Neural cell (in vitro differentiated cells): ENCODE data around the gene FBN1. TPM values are rescaled to one million over a fixed set of nuclear protein-coding genes. Genes with fewer than 3 reads are reported as not detected.

Experiments used
- H2AFZ ChIP-seq: fragments of 200-600, 300-800 bp; sonication (generic), shearing (Covaris generic); 2 replicates; pipeline ENCODE4 v1.6.0; 2014; ENCODE audit warnings: low read depth, mild to moderate bottlenecking, antibody characterized with exemption, low read length, moderate library complexity
- H3F3A ChIP-seq: fragments of 200-600 bp; shearing (Covaris generic); 2 replicates; pipeline ENCODE4 v1.6.1; 2016; ENCODE audit warnings: mild to moderate bottlenecking, moderate library complexity, mixed read lengths, antibody characterized with exemption, low read length; ENCODE audit not compliant: insufficient read depth, poor library complexity, severe bottlenecking
- H3K27ac ChIP-seq: fragments of 200-600, 300-800 bp; sonication (generic), shearing (Covaris generic); 2 replicates; pipeline ENCODE4 v1.5.1; 2014; ENCODE audit warnings: mild to moderate bottlenecking, low read length, moderate library complexity
- H3K27me3 ChIP-seq: fragments of 300-800, 200-600 bp; sonication (generic), shearing (Covaris generic); 2 replicates; pipeline ENCODE4 v1.6.0; 2014; ENCODE audit warnings: mild to moderate bottlenecking, low read depth, low read length, moderate library complexity; ENCODE audit not compliant: insufficient read depth
- H3K36me3 ChIP-seq: fragments of 300-800, 200-600 bp; sonication (generic), shearing (Covaris generic); 2 replicates; pipeline ENCODE4 v1.5.1; 2014; ENCODE audit warnings: mild to moderate bottlenecking, antibody characterized with exemption, low read length, moderate library complexity; ENCODE audit not compliant: insufficient read depth
- H3K4me2 ChIP-seq: fragments of 300-800, 200-600 bp; sonication (generic), shearing (Covaris generic); 2 replicates; pipeline ENCODE4 v1.6.0; 2014; ENCODE audit warnings: mild to moderate bottlenecking, low read length
- H3K4me3 ChIP-seq: fragments of 300-800, 200-600 bp; sonication (generic), shearing (Covaris generic); 2 replicates; pipeline ENCODE4 v1.5.1; 2014; ENCODE audit warnings: mild to moderate bottlenecking, low read length, moderate library complexity
- H3K79me2 ChIP-seq: fragments of 200-600 bp; shearing (Covaris generic); replicated peaks from 2 replicates; pipeline ENCODE4 v1.6.0; 2014; ENCODE audit warnings: mild to moderate bottlenecking, low read length, moderate library complexity; ENCODE audit not compliant: insufficient read depth
- H3K9ac ChIP-seq: fragments of 300-800, 200-600 bp; sonication (generic), shearing (Covaris generic); 2 replicates; pipeline ENCODE4 v1.6.1; 2016; ENCODE audit warnings: mild to moderate bottlenecking, low read length, mixed read lengths
- H3K9me2 ChIP-seq: fragments of 200-600 bp; shearing (Covaris generic); 2 replicates; pipeline ENCODE4 v1.6.1; 2016; ENCODE audit warnings: mild to moderate bottlenecking, low read length, mixed read lengths; ENCODE audit not compliant: insufficient read depth
- H3K9me3 ChIP-seq: fragments of 200-600, 300-800 bp; sonication (generic), shearing (Covaris generic); 2 replicates; pipeline ENCODE4 v1.6.1; 2016; ENCODE audit warnings: mild to moderate bottlenecking, mixed run types, low read length, moderate library complexity, mixed read lengths
- H4K20me1 ChIP-seq: fragments of 200-600 bp; shearing (Covaris generic); 2 replicates; pipeline ENCODE4 v1.6.1; 2016; ENCODE audit warnings: mild to moderate bottlenecking, mixed run types; ENCODE audit not compliant: insufficient read depth
- EP300 ChIP-seq: fragments of 450-650 bp; conservative IDR thresholded peaks from 2 replicates; pipeline ENCODE4 v1.6.1; 2014; ENCODE audit warnings: antibody characterized with exemption, mild to moderate bottlenecking, moderate library complexity; ENCODE audit not compliant: poor library complexity, severe bottlenecking
- EZH2 ChIP-seq: fragments of 200-600, 300-800 bp; shearing (Covaris generic), sonication (generic); IDR thresholded peaks from 2 replicates; pipeline ENCODE4 v1.6.1; 2014; ENCODE audit warnings: antibody characterized with exemption, low read length, borderline replicate concordance, mild to moderate bottlenecking; ENCODE audit not compliant: insufficient read depth, poor library complexity, severe bottlenecking
- MXI1 ChIP-seq: fragments of 450-650 bp; conservative IDR thresholded peaks from 2 replicates; pipeline ENCODE4 v1.6.1; 2014; ENCODE audit warnings: antibody characterized with exemption, mild to moderate bottlenecking; ENCODE audit not compliant: poor library complexity, severe bottlenecking
- POLR2AphosphoS5 ChIP-seq: IDR thresholded peaks from 2 replicates; pipeline ENCODE4 v1.6.1; 2012
- RAD21 ChIP-seq: fragments of 450-650 bp; conservative IDR thresholded peaks from 2 replicates; pipeline ENCODE4 v1.6.1; 2014; ENCODE audit warnings: antibody characterized with exemption, mild to moderate bottlenecking, moderate library complexity
- REST ChIP-seq: IDR thresholded peaks from 2 replicates; pipeline ENCODE4 v1.6.1; 2012; ENCODE audit warnings: borderline replicate concordance
- SMC3 ChIP-seq: fragments of 450-650 bp; conservative IDR thresholded peaks from 2 replicates; pipeline ENCODE4 v1.6.1; 2014; ENCODE audit warnings: antibody characterized with exemption, mild to moderate bottlenecking, moderate library complexity; ENCODE audit not compliant: poor library complexity
- TAF1 ChIP-seq: IDR thresholded peaks from 2 replicates; pipeline ENCODE4 v1.6.1; 2012; ENCODE audit warnings: low read depth
- polyA plus RNA-seq: library from polyadenylated mRNA; depleted of rRNA; stranded (reverse); fragments of >200 nt; gene quantifications from 2 replicates; pipeline ENCODE4 v1.2.3, GENCODE V29; 2014
- TF ChIP-seq, protein P1 (sequence below): fragments of 450-650 bp; IDR thresholded peaks from 2 replicates; pipeline ENCODE4 v1.5.1; 2014; ENCODE audit warnings: antibody characterized with exemption, mild to moderate bottlenecking, moderate library complexity; ENCODE audit not compliant: poor library complexity, severe bottlenecking

The FBN1 gene
- polyA plus RNA-seq, 1 donor from 2014 or later = 22.0 TPM

- Histone ChIP-seq H3K36me3 (no peaks in the 10 kb centered on the region), H3K9me2 (no peaks in the 10 kb centered on the region), H2AFZ (no peak overlapping the region), H3K4me3 (no peak overlapping the region), H3K27ac (no peak overlapping the region), H3F3A (no peaks in the 10 kb centered on the region), H3K79me2 (no peaks in the 10 kb centered on the region), H3K27me3 (no peaks in the 10 kb centered on the region), H4K20me1 (no peaks in the 10 kb centered on the region), H3K4me2 (no peak overlapping the region), H3K9ac (no peak overlapping the region), H3K9me3 (no peaks in the 10 kb centered on the region)
- TF ChIP-seq REST (no peak), EZH2 (no peak), EP300 (no peak), SMC3 (no peak), TAF1 (no peak), POLR2AphosphoS5 (no peak), RAD21 (no peak)
- TF ChIP-seq, protein P1, sequence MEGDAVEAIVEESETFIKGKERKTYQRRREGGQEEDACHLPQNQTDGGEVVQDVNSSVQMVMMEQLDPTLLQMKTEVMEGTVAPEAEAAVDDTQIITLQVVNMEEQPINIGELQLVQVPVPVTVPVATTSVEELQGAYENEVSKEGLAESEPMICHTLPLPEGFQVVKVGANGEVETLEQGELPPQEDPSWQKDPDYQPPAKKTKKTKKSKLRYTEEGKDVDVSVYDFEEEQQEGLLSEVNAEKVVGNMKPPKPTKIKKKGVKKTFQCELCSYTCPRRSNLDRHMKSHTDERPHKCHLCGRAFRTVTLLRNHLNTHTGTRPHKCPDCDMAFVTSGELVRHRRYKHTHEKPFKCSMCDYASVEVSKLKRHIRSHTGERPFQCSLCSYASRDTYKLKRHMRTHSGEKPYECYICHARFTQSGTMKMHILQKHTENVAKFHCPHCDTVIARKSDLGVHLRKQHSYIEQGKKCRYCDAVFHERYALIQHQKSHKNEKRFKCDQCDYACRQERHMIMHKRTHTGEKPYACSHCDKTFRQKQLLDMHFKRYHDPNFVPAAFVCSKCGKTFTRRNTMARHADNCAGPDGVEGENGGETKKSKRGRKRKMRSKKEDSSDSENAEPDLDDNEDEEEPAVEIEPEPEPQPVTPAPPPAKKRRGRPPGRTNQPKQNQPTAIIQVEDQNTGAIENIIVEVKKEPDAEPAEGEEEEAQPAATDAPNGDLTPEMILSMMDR = no peak
Observed at GRCh38 chr15:48381861-48382260, 263.6 kb downstream of the FBN1 start.

DNA sequence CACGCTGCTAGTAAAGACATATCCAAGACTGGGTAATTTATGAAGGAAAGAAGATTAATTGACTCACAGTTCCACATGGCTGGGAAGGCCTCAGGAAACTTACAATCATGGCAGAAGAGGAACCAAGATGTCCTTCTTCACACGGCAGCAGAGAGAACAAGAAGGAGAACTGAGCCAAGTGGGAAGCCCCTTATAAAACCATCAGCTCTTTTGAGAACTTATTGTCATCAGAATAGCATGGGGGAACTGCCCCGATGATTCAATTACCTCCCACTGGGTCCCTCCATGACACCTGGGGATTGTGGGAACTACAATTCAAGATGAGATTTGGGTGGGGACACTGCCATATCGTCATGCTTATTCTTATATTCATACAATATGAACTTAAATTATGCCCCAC lies 265.3 kb downstream of the FBN1 start:
- Histone ChIP-seq H3K27ac (no peak overlapping the region), H3K9me3 (no peaks in the 10 kb centered on the region), H3K9ac (no peak overlapping the region), H3K79me2 (no peaks in the 10 kb centered on the region), H3K36me3 (no peaks in the 10 kb centered on the region), H3K9me2 (no peaks in the 10 kb centered on the region), H3K27me3 (no peaks in the 10 kb centered on the region), H3K4me2 (no peak overlapping the region), H4K20me1 (no peaks in the 10 kb centered on the region), H3K4me3 (no peak overlapping the region), H2AFZ (no peak overlapping the region), H3F3A (no peaks in the 10 kb centered on the region)
- TF ChIP-seq EZH2 = no peak

- no peak overlapping the region for H3K4me3 ChIP-seq
- H3K36me3 ChIP-seq = no peaks in the 10 kb centered on the region
- H3K9ac ChIP-seq = no peak overlapping the region
- no peak for TF ChIP-seq TAF1
- TF ChIP-seq SMC3 = no peak
- TF ChIP-seq RAD21 = no peak
- no peak for TF ChIP-seq REST
- no peak for TF ChIP-seq POLR2AphosphoS5
- TF ChIP-seq EP300 = no peak
- TF ChIP-seq MXI1 = no peak
- TF ChIP-seq, protein P1 = no peak
- TF ChIP-seq EZH2 = no peak
- no peaks in the 10 kb centered on the region for H3K27me3 ChIP-seq
- H3K4me2 ChIP-seq = no peak overlapping the region
- no peaks in the 10 kb centered on the region for H3K9me2 ChIP-seq
- H3F3A ChIP-seq = no peaks in the 10 kb centered on the region
- no peaks in the 10 kb centered on the region for H4K20me1 ChIP-seq
- H3K27ac ChIP-seq = no peak overlapping the region
- no peaks in the 10 kb centered on the region for H3K79me2 ChIP-seq
- no peak overlapping the region for H2AFZ ChIP-seq
- H3K9me3 ChIP-seq = no peaks in the 10 kb centered on the region
Observed at GRCh38 chr15:48375767-48376166, 269.7 kb downstream of the FBN1 start.
